Activated T-cell treated with anti-CD3 and anti-CD28 coated beads, Interleukin-2, amount 50 U/mL, for 24 hours (primary cell): Measurements from ENCODE around the gene GNAZ.
"Not testable (repeated sequence)": the region's sequence is repeated elsewhere in the genome, so short reads cannot be mapped to it uniquely, and the experiment has no call there.

Source experiments
- DNase-seq: peaks from one replicate; pipeline ENCODE4 v3.0.0-alpha.2; 2020
- H3K27ac Mint-ChIP-seq: 2 replicates; pipeline ENCODE4 v1.8.0; 2020; ENCODE audit warnings: mild to moderate bottlenecking, mixed read lengths
- H3K27me3 Mint-ChIP-seq: 2 replicates; pipeline ENCODE4 v1.8.0; 2020; ENCODE audit warnings: mixed read lengths
- H3K36me3 Mint-ChIP-seq: 2 replicates; pipeline ENCODE4 v1.8.0; 2020; ENCODE audit warnings: low read depth, mixed read lengths
- H3K4me1 Mint-ChIP-seq: 2 replicates; pipeline ENCODE4 v1.8.0; 2020; ENCODE audit warnings: low read depth, mixed read lengths
- H3K4me3 Mint-ChIP-seq: 2 replicates; pipeline ENCODE4 v1.8.0; 2020; ENCODE audit warnings: mild to moderate bottlenecking, moderate library complexity, mixed read lengths
- H3K9me3 Mint-ChIP-seq: 2 replicates; pipeline ENCODE4 v1.8.0; 2020; ENCODE audit warnings: mixed read lengths

Gene GNAZ

DNA sequence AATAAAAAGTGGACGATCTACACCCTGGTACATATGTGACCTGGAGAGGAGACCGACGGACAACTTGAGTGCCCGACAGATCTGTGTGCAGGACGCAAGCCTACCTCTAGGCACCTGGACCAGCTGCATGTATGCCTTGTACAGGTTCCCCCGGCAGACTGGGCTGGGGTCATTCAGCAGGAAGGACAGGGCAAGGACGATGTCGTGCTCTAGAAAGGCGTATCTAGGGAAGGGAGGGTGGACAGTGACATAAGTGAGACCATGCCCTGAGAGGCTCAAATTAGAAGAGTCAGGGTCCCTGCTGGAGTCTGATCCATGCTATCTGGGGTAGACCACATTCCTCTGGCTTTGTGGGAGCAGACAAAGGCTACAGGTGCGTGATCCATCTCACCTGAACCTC is 63.6 kb downstream of the GNAZ start:
- DNase-seq: no peak
- no peak overlapping the region for H3K27ac Mint-ChIP-seq
- H3K36me3 Mint-ChIP-seq: no peaks in the 10 kb centered on the region
- peaks cover 29% of the 10 kb centered on the region for H3K4me1 Mint-ChIP-seq
- no peak overlapping the region for H3K4me3 Mint-ChIP-seq
- H3K27me3 Mint-ChIP-seq: no peaks in the 10 kb centered on the region
- no peaks in the 10 kb centered on the region for H3K9me3 Mint-ChIP-seq

DNA sequence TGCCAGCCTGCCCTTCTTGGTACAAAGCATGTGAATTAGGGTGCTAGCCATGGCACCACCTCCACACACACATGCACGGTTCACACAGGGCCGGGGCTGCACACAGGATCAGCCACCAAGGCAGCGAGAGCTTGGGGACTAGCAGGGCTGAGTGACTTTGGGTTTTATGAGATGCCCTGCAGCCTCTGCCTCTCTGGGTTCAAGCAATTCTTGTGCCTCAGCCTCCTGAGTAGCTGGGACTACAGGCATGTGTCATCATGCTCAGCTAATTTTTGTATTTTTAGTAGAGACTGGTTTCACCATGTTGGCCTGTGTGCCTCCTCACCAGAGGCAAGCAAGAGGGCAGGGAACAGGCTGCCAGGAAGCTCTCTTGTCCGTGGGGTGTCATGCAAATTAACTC is 66.7 kb downstream of the GNAZ start:
- not testable (repeated sequence) for DNase-seq, H3K9me3 Mint-ChIP-seq, H3K27me3 Mint-ChIP-seq, H3K36me3 Mint-ChIP-seq, H3K4me3 Mint-ChIP-seq
- Mint-ChIP-seq H3K27ac (peak overlapping the region; percentile 11), H3K4me1 (peaks cover 47% of the 10 kb centered on the region)

GRCh38 chr22:23137468-23137867 is 67.1 kb downstream of the GNAZ start:
- H3K36me3 Mint-ChIP-seq: no peaks in the 10 kb centered on the region
- H3K27me3 Mint-ChIP-seq: no peaks in the 10 kb centered on the region
- H3K9me3 Mint-ChIP-seq: no peaks in the 10 kb centered on the region
- H3K4me1 Mint-ChIP-seq: peaks cover 52% of the 10 kb centered on the region
- H3K4me3 Mint-ChIP-seq: no peak overlapping the region
- no peak for DNase-seq
- peak overlapping the region; percentile 88 for H3K27ac Mint-ChIP-seq

DNA sequence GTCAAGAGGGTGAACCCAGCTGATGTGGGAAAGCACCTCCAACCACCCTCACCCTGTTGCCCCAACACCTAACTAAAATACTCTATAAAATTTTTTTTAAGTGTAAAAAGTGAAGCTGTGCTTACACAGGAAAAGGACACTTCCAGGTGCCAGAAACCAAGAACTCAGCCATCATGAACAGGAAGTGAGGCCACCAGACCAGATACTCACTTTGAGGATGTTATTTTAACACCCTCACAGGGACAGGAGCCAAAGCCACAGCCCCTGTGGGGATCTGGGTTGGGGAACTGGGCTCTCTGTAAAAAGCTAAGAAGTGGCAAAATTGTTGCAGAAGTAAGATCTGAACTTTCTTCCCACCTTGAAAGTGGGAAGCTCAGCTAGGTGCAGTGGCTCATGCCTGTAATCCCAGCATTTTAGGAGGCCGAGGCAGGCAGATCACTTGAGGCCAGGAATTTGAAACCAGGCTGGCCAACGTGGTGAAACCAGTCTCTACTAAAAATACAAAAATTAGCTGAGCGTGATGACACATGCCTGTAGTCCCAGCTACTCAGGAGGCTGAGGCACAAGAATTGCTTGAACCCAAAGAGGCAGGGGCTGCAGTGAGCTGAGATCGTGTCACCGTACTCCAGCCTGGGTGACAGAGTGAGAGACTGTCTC is 67.7 kb downstream of the GNAZ start:
- Mint-ChIP-seq H3K36me3 (no peaks in the 10 kb centered on the region), H3K9me3 (no peaks in the 10 kb centered on the region), H3K4me3 (peak overlapping the region; percentile 20), H3K4me1 (peaks cover 57% of the 10 kb centered on the region), H3K27ac (peak overlapping the region; percentile 88), H3K27me3 (no peaks in the 10 kb centered on the region)
- no peak for DNase-seq

DNA sequence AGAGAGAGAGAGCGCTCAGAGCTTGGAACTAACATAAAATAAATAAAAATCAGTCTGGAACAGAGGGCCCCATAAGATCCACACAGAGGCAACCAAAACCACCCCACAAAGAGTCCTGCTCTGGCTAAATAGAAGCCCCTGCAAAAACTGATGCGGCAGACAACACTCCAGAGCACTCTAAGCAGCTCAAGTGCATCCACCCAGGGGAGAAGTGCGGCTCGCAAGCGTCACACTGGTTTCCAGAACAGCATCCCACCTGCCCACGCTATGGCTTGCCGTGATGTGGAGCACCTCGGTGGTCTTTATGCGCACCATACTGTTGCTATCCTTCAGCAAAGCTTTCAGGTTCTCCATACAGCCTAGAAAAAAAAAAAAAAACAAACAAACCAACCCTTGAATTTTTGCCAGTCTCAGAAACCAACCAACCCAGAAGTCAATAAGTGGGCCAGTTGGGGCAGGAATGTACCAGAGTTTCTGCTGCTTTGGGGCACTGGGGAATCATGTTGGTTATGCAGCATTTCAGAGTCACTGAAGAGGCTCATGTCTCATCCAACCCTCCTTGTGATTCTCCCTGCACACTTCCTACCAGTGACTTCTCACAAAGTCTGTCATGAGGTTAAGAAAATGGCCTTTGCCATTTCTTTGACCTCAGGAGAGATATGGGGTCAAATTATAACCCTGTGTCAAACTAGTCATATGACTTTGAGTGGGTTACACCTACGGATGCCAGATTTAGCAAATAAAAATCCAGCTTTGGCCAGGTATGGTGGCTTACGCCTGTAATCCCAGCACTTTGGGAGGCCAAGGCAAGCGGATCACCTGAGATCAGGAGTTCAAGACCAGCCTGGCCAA is 68.5 kb downstream of the GNAZ start:
- H3K27me3 Mint-ChIP-seq: no peaks in the 10 kb centered on the region
- no peak overlapping the region for H3K4me3 Mint-ChIP-seq
- no peaks in the 10 kb centered on the region for H3K36me3 Mint-ChIP-seq
- H3K27ac Mint-ChIP-seq: peak overlapping the region; percentile 88
- H3K4me1 Mint-ChIP-seq: peaks cover 60% of the 10 kb centered on the region
- no peak for DNase-seq
- H3K9me3 Mint-ChIP-seq: no peaks in the 10 kb centered on the region

DNA sequence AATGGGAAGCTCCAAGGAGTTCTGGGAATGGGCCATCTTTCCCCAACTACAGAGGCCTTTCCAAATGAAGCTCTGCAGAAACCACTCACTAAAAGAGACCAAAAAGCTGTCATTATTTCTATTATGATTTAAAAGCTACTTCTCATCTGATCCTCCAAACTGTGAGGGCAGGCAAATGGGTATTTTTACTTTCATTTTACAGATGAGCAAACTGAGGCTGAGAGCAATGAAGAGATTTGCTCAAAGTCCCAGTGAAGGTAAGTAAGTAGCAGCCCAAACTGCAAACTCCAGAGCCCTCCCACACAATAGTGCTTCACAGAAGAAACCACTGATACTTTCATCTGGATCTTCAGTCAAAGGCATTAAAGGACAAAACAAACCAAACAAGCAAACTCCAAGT is 70.1 kb downstream of the GNAZ start:
- Mint-ChIP-seq H3K4me1 (peaks cover 75% of the 10 kb centered on the region), H3K4me3 (no peak overlapping the region)

GRCh38 chr22:23142546-23143105 is 72.3 kb downstream of the GNAZ start:
- DNase-seq: no peak
- Mint-ChIP-seq H3K36me3 (no peaks in the 10 kb centered on the region), H3K4me1 (peaks cover 61% of the 10 kb centered on the region), H3K9me3 (no peaks in the 10 kb centered on the region), H3K27ac (peak overlapping the region; percentile 88), H3K27me3 (no peaks in the 10 kb centered on the region), H3K4me3 (peak overlapping the region; percentile 65)

More for the DNA sequence above, 70.1 kb downstream of the GNAZ start:
- H3K9me3 Mint-ChIP-seq: no peaks in the 10 kb centered on the region
- H3K27ac Mint-ChIP-seq: no peak overlapping the region
- H3K36me3 Mint-ChIP-seq: no peaks in the 10 kb centered on the region
- no peak for DNase-seq
- no peaks in the 10 kb centered on the region for H3K27me3 Mint-ChIP-seq

GRCh38 chr22:23143119-23143518 is 72.8 kb downstream of the GNAZ start:
- no peaks in the 10 kb centered on the region for H3K9me3 Mint-ChIP-seq
- no peaks in the 10 kb centered on the region for H3K27me3 Mint-ChIP-seq
- peaks cover 57% of the 10 kb centered on the region for H3K4me1 Mint-ChIP-seq
- no peaks in the 10 kb centered on the region for H3K36me3 Mint-ChIP-seq
- H3K27ac Mint-ChIP-seq: no peak overlapping the region
- H3K4me3 Mint-ChIP-seq: no peak overlapping the region
- no peak for DNase-seq

DNA sequence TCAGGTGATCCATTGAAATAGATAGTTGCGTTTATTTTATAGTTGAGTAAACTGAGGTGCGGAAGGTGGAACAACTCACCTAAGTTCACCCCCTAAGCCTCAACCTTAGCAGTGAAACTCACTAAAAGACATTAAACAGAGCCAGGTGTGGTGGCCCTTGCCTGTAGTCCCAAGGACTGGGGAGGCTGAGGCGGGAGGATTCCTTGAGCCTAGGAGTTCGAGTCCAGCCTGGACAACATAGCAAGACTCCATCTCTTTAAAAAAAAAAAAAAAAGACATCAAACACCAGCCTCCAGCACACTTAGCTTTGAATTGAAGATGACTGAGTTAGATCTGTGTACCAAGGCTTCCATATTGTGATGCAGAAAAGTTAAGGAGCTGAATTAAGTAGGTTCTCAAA is 74.1 kb downstream of the GNAZ start:
- no peak for DNase-seq
- Mint-ChIP-seq H3K4me3 (no peak overlapping the region), H3K9me3 (no peaks in the 10 kb centered on the region), H3K27ac (no peak overlapping the region), H3K4me1 (peaks cover 47% of the 10 kb centered on the region), H3K27me3 (no peaks in the 10 kb centered on the region), H3K36me3 (no peaks in the 10 kb centered on the region)

- no peaks in the 10 kb centered on the region for H3K9me3 Mint-ChIP-seq
- peaks cover 44% of the 10 kb centered on the region for H3K4me1 Mint-ChIP-seq
- H3K27ac Mint-ChIP-seq: peak within 1 kb of the TSS; percentile 73
- H3K4me3 Mint-ChIP-seq: peak within 1 kb of the TSS; percentile 56
- H3K27me3 Mint-ChIP-seq: no peaks in the 10 kb centered on the region
- H3K36me3 Mint-ChIP-seq: no peaks in the 10 kb centered on the region
- DNase-seq: peak; percentile 85
Observed at GRCh38 chr22:23144932-23145877, 74.9 kb downstream of the GNAZ start, which contains the start of gene RAB36. TSS of gene RAB36 (plus strand) at chr22:23145477. CDS start at chr22:23146617, 1,140 bp downstream.

DNA sequence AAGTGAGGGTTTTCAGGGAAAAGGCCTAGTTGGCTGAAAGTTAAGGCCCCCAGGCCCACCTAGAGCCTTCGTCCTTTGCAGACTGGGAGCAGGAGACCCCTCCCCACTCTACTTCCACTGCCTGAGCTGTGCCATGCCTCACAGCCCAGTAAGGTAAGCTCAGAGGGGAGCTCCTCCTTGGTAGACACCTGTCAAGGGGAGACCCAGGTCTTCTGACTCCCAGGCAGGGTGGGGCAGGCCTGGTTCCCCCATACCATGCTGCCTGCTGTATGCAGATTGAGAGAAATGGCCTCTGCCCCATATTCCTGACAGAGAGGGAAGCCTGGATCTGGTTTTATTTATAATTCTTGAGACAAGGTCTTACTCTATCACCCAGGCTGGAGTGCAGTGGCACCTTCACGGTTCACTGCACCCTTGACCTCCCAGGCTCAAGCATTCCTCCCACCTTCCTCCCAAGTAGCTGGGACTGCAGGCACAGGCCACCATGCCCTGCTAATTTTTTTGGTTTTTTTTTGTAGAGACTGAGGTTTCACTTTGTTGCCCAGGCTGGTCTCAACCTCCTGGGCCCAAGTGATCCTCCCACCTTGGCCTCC is 75.7 kb downstream of the GNAZ start:
- Mint-ChIP-seq H3K27me3 (no peaks in the 10 kb centered on the region), H3K9me3 (no peaks in the 10 kb centered on the region), H3K4me1 (peaks cover 39% of the 10 kb centered on the region), H3K27ac (no peak overlapping the region), H3K4me3 (no peak overlapping the region), H3K36me3 (no peaks in the 10 kb centered on the region)
- DNase-seq: no peak

GRCh38 chr22:23146478-23147205 is 76.3 kb downstream of the GNAZ start:
- DNase-seq: no peak
- Mint-ChIP-seq H3K9me3 (no peaks in the 10 kb centered on the region), H3K36me3 (no peaks in the 10 kb centered on the region), H3K4me1 (peaks cover 34% of the 10 kb centered on the region), H3K27ac (no peak overlapping the region), H3K4me3 (no peak overlapping the region), H3K27me3 (no peaks in the 10 kb centered on the region)

GRCh38 chr22:23147617-23148387 is 77.5 kb downstream of the GNAZ start:
- Mint-ChIP-seq H3K9me3 (no peaks in the 10 kb centered on the region), H3K27ac (no peak overlapping the region), H3K4me3 (no peak overlapping the region), H3K36me3 (no peaks in the 10 kb centered on the region), H3K27me3 (no peaks in the 10 kb centered on the region), H3K4me1 (peaks cover 25% of the 10 kb centered on the region)
- DNase-seq: no peak
